ENCODE results near the gene NELL1. TPM values are rescaled to one million over a fixed set of nuclear protein-coding genes. Genes with fewer than 3 reads are reported as not detected.

Gene NELL1
- polyA plus RNA-seq, 3 donors, result 1.7 to 3.0 (median 1.7) TPM

DNA sequence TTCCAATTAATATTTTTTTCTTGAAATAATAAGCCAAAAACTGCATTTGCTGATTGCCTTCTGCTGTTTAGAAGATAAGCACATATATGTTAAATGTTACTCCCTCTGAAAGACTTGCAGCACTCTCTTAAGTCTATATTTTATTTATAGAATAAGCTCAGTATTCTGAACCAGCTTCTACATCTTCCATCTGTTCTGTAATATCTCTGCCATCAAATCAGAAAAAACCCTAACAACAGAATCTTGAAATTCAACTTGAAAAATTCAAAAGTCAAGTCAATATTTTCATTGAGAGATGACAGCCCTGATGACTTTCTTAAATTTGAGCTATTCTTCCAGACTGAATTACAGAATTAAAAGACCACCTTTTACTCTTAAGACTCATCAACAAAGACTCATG is 247.9 kb downstream of the NELL1 start:
- no peak for DNase-seq (ENCODE audit: extremely low read depth in 1 of 11, low read depth in 9 of 11, low spot score in 4 of 11)

DNA sequence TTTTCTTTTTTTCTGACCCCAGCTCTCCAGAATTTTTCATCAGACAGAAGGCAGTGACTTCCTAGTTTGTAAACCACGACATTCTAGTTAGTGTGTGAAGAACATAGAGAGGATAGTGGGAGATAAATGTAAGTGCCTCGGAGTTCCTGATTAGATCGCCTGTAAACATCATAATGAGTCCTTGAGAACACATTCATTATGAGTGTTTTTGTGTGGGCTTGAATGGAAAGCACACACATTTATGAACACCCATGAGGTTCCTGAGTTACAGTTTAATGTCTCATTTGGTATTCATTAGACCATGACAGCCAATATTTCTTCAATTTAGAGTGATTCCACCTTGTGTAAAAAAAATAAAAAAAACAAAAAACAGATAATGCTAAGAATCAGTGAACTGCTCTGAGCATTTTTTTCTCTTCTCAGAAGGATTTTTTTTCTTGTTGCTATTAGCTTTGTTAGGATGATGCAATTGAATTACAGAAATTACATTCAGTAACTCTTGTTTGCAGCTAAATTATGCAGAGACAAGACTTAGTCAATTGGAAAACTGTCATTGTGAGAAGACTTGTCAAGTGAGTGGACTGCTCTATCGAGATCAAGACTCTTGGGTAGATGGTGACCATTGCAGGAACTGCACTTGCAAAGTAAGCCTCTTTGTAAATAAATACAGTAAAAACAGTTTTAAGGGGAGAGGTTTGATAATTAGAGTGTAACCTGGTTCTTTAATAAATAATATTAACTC is 257.6 kb downstream of the NELL1 start:
- DNase-seq (ENCODE audit: extremely low read depth in 1 of 11, low read depth in 9 of 11, low spot score in 4 of 11), result no peak

- DNase-seq (ENCODE audit: extremely low read depth in 1 of 11, low read depth in 9 of 11, low spot score in 4 of 11), result no peak
Observed at GRCh38 chr11:20931029-20931428, 261.6 kb downstream of the NELL1 start.

- no peak for DNase-seq (ENCODE audit: extremely low read depth in 1 of 11, low read depth in 9 of 11, low spot score in 4 of 11)
Observed at GRCh38 chr11:20933086-20933485, 263.7 kb downstream of the NELL1 start.

GRCh38 chr11:20933958-20934357 is 264.6 kb downstream of the NELL1 start:
- no peak for DNase-seq (ENCODE audit: extremely low read depth in 1 of 11, low read depth in 9 of 11, low spot score in 4 of 11)

GRCh38 chr11:20934516-20934915 is 265.1 kb downstream of the NELL1 start:
- no peak for DNase-seq (ENCODE audit: extremely low read depth in 1 of 11, low read depth in 9 of 11, low spot score in 4 of 11)

GRCh38 chr11:20937826-20938225 is 268.4 kb downstream of the NELL1 start:
- DNase-seq (ENCODE audit: extremely low read depth in 1 of 11, low read depth in 9 of 11, low spot score in 4 of 11), result no peak

DNA sequence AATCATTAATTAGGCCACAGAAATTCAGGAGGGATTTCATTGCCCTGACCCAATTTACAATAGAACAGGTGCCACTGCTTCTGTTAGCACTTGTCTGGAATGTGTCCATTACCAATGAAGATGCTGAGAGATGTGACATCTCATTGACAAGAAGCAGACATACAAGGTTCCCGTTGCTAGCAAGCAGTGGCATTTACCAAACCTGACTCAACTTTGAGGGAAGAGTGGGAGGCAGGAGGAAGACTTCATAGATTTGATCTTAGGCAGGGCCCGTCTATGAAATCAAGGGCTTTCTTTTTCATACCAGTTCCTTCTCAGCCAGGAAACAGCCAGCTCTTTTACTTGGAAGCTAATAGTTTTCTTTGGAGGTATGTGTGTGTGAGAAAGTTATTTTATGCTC is 280.2 kb downstream of the NELL1 start:
- DNase-seq (ENCODE audit: extremely low read depth in 1 of 11, low read depth in 9 of 11, low spot score in 4 of 11), result no peak

DNA sequence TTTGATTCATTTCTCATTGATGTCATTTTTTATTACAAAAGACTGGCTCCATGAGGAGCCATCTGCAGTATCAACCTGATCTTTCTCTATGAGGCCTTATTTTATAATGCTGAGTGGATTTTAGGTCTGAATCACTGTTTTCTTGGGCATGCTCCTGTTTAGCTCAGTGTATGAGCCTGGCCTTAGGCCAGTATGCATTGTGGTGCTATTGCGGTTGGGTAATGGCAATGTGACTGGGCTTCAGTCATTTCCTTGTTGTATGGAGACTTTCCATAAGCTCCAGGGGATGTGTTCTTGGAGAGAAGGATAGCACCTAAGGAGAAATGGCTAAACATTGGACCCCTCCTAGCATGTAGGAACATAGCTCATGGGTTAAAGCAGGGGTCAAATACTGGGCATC is 293.2 kb downstream of the NELL1 start:
- no peak for DNase-seq (ENCODE audit: extremely low read depth in 1 of 11, low read depth in 9 of 11, low spot score in 4 of 11)

DNA sequence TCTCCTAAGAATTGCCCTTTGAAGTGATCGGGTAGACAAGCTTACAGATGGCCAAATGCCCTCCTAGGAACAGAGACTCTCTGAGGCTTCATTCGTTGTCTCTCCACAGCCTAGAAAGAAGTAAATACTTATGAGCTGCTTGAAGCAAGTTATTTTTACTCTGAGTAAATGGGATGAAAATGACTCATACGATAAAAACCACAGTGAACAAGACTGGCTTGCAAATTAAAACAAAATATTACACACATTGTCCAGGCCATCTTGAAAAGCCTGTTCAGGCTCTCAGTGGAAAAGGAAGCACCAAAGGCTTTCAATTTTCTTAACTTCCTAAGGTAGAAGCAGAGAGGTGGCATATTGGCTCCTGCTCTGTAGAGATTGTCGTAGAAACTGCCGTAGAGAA is 294.2 kb downstream of the NELL1 start:
- no peak for DNase-seq (ENCODE audit: extremely low read depth in 1 of 11, low read depth in 9 of 11, low spot score in 4 of 11)

GRCh38 chr11:20964985-20965384 is 295.6 kb downstream of the NELL1 start:
- no peak for DNase-seq (ENCODE audit: extremely low read depth in 1 of 11, low read depth in 9 of 11, low spot score in 4 of 11)

- no peak for DNase-seq (ENCODE audit: extremely low read depth in 1 of 11, low read depth in 9 of 11, low spot score in 4 of 11)
Observed at GRCh38 chr11:20966489-20966888, 297.1 kb downstream of the NELL1 start.

DNA sequence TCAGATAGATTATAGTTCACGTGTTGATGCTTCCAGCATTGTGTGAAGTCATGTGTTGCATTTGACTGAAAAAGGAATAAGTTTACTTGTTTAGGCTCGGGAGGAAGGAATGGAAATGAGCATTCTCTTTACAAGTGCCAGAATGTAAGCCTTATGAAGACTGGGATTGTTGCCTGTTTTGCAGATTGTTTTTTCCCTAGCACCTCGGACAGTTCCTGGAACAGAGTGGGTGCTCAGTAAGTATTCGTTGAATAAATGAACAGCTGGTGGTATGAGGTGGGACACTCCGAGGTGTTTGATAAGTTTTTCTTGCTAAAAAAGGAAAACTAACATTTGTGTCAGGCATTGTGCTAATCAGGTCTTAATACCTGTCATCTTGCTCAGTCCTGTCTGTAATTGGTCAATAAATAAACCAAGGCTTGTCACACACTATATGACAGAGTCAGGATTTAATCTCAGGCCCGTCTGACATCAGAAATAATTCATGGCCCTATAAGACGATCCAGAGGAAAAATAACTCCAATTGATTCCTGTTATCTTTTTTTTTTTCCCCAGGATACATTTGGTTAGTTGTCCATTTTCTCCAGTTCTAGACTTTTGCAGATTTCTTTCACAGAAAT is 304.7 kb downstream of the NELL1 start:
- peak in 4 of 11 donors; percentile 2 to 5 (median 4) for DNase-seq (ENCODE audit: extremely low read depth in 1 of 11, low read depth in 9 of 11, low spot score in 4 of 11)

DNA sequence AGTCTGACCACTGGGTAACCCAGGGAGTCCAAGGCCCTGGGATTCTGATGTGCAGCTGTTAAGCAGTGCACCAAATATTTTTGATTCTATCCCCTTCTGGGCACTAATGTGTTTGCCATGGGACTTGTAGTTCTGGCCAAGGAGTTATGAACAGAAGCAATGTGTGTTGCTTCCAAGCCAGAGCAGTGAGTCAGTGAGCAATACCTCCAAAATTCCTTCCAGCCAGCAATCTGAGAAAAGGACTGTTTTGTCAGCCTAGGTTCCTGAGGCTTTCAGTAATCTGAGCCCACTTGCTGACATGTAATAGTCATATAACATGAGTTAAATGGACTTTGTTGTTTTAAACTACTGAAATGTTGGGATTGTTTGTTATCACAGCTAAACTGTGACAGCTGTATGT is 311.4 kb downstream of the NELL1 start:
- DNase-seq (ENCODE audit: extremely low read depth in 1 of 11, low read depth in 9 of 11, low spot score in 4 of 11), result no peak

DNA sequence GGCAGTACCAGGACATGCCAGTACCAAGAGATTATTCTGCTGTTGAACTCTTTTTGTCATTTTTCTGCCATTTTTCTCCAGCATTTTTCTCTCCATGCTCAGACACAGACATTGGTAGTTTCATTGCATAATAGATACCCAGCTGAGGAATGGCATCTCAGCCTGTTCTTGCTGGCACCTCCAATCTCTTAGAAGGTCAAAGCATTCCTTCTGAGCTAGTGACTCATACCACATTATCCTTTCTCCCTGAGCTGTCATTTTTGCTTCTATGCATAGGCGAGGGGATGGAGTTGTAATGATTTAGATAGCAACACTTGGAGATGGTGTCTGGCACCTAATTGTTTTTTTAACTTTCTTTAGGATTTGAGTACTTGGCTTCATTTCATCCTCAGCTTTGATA is 321.1 kb downstream of the NELL1 start:
- no peak for DNase-seq (ENCODE audit: extremely low read depth in 1 of 11, low read depth in 9 of 11, low spot score in 4 of 11)

DNA sequence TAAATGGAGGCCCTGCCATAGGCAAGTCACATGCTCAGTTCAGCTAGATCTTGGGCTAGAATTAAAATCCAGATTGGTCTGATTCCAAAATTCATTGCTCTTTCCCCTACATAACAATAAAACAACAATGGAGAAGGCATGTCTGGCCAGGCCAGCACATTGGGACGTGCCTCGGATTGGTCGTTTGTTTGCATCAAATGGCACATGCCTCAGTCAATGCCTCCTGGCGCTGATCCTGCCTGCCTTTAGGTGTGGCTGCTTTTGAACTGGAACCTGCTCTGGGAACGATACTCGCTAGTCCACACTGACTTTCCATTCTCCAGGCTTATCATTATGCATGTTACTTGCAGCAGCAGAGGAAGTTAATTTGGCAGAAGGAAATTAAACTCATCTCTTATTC is 322.1 kb downstream of the NELL1 start:
- DNase-seq (ENCODE audit: extremely low read depth in 1 of 11, low read depth in 9 of 11, low spot score in 4 of 11), result no peak

GRCh38 chr11:21007297-21007696 is 337.9 kb downstream of the NELL1 start:
- no peak for DNase-seq (ENCODE audit: extremely low read depth in 1 of 11, low read depth in 9 of 11, low spot score in 4 of 11)

DNA sequence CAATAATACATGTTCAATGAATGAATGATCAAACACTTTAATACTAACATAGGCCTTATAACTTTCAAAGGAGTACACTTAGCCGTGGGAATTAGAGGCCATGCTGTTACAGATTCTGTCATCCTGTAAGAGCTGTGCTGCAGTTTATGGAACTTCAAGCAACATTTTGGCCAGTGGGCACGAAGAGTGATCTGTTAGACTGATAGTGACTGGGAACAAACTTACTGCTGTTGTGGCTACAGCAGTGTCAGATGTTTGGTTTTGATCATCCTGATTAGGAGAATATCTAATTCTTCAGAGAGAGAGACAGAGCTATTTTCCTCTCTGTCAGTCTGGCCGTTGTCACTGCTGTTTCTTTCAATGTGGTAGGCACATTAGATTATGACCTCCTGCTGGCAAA is 348.9 kb downstream of the NELL1 start:
- DNase-seq (ENCODE audit: extremely low read depth in 1 of 11, low read depth in 9 of 11, low spot score in 4 of 11), result no peak

- DNase-seq (ENCODE audit: extremely low read depth in 1 of 11, low read depth in 9 of 11, low spot score in 4 of 11), result no peak
Observed at GRCh38 chr11:21026685-21027084, 357.3 kb downstream of the NELL1 start.

GRCh38 chr11:21037850-21038249 is 368.5 kb downstream of the NELL1 start:
- DNase-seq (ENCODE audit: extremely low read depth in 1 of 11, low read depth in 9 of 11, low spot score in 4 of 11), result peak in 5 of 11 donors; percentile 1 to 30 (median 7)

- DNase-seq (ENCODE audit: extremely low read depth in 1 of 11, low read depth in 9 of 11, low spot score in 4 of 11), result no peak
Observed at GRCh38 chr11:21038801-21039200, 369.4 kb downstream of the NELL1 start.

All from renal cortex interstitium (tissue), 11 donors.